Measurements from ENCODE around the gene ANGPTL2. TPM values are rescaled to one million over a fixed set of nuclear protein-coding genes. Genes with fewer than 3 reads are reported as not detected.
A peak's percentile ranks its signal among the peaks of the same experiment; 100 is the strongest.

Gene ANGPTL2
- total RNA-seq, 1 donor from 2014 or later, result 65.8 TPM

DNA sequence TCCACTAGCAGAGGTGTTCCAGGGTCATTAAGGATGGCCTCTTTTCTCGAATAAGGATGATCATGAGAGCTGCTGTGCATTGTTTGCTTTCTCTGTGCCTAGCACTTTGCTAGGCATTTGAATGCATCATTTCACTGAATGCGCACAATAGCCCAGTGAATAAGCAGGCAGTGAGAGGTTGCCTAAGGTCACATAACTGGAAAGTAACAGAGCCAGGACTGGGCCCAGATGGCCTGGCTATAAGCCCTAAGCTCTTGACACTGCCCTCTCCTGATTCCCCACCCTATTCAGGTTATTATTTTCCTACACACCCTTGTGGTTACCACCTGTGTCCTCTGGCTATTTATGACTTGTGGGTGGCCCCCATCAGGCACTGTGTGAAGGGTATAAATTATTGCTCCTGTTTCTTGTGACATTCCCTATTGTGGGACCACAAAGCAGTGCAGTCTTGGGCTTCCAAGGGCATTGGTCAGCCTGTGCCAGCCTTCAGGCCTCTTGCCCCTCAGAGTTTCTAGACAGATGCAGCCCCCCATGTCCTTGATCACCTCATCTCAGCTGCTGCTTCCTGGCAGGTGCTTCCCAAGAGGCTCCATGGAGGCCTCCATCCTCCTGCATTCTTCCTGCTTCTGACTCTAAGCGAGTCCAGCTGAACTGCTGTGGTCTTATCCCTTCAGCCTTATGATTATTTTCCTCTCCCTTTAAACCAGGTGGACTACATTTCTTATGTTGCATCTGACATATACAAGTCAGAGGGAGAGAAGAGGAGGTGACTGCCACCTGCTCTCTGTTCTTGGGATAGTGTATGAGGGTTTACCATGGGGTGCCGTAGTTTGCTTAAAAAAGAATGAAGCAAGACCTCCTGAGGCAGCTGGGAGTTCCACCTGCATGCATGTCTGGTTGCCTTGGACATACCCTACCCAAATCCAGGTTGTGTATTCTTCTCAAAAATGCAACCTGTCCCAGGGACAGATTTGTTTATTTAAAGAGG is 47.6 kb downstream of the ANGPTL2 start:
- peak in 1 of 2 donors; percentile 58 for DNase-seq (ENCODE audit: extremely low spot score in 2 of 2)
- intact Hi-C loops (cut with DNase I), result no loop called here
- Histone ChIP-seq H3K36me3 (no peaks in the 10 kb centered on the region), H3K27ac (no peak overlapping the region), H3K4me3 (no peak overlapping the region), H3K4me1 (peaks cover 23% of the 10 kb centered on the region), H3K27me3 (no peaks in the 10 kb centered on the region), H3K9me3 (no peaks in the 10 kb centered on the region)
- TF ChIP-seq POLR2A (IDR thresholded peaks at IDR 0.05), result no peak
- TF ChIP-seq, protein P1, sequence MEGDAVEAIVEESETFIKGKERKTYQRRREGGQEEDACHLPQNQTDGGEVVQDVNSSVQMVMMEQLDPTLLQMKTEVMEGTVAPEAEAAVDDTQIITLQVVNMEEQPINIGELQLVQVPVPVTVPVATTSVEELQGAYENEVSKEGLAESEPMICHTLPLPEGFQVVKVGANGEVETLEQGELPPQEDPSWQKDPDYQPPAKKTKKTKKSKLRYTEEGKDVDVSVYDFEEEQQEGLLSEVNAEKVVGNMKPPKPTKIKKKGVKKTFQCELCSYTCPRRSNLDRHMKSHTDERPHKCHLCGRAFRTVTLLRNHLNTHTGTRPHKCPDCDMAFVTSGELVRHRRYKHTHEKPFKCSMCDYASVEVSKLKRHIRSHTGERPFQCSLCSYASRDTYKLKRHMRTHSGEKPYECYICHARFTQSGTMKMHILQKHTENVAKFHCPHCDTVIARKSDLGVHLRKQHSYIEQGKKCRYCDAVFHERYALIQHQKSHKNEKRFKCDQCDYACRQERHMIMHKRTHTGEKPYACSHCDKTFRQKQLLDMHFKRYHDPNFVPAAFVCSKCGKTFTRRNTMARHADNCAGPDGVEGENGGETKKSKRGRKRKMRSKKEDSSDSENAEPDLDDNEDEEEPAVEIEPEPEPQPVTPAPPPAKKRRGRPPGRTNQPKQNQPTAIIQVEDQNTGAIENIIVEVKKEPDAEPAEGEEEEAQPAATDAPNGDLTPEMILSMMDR (IDR thresholded peaks at IDR 0.05), result no peak
- TF ChIP-seq POLR2AphosphoS5 (IDR thresholded peaks at IDR 0.05; ENCODE audit: insufficient read depth in 1 of 2, low read depth in 1 of 2), result no peak

- Histone ChIP-seq H3K4me3 (no peak overlapping the region), H3K4me1 (no peaks in the 10 kb centered on the region), H3K27ac (no peak overlapping the region), H3K27me3 (no peaks in the 10 kb centered on the region), H3K9me3 (no peaks in the 10 kb centered on the region), H3K36me3 (no peaks in the 10 kb centered on the region)
- intact Hi-C loops (cut with DNase I), result no loop called here
- DNase-seq (ENCODE audit: extremely low spot score in 2 of 2), result peak in 1 of 2 donors; percentile 58
- TF ChIP-seq POLR2AphosphoS5 (IDR thresholded peaks at IDR 0.05; ENCODE audit: insufficient read depth in 1 of 2, low read depth in 1 of 2) (peak in 1 of 2 donors; percentile 19), POLR2A (IDR thresholded peaks at IDR 0.05) (no peak)
Observed at GRCh38 chr9:127067603-127068220, 54.7 kb downstream of the ANGPTL2 start.

GRCh38 chr9:127066851-127067136 is 55.6 kb downstream of the ANGPTL2 start:
- DNase-seq (ENCODE audit: extremely low spot score in 2 of 2), result no peak
- no peaks in the 10 kb centered on the region for H3K36me3 ChIP-seq
- H3K4me3 ChIP-seq, result no peak overlapping the region
- H3K9me3 ChIP-seq, result no peaks in the 10 kb centered on the region
- no peaks in the 10 kb centered on the region for H3K27me3 ChIP-seq
- intact Hi-C loops (cut with DNase I), result no loop called here
- no peak for TF ChIP-seq POLR2AphosphoS5 (IDR thresholded peaks at IDR 0.05; ENCODE audit: insufficient read depth in 1 of 2, low read depth in 1 of 2)
- TF ChIP-seq, protein P1 (IDR thresholded peaks at IDR 0.05), result no peak
- no peak for TF ChIP-seq POLR2A (IDR thresholded peaks at IDR 0.05)
- no peak overlapping the region for H3K27ac ChIP-seq
- H3K4me1 ChIP-seq, result no peaks in the 10 kb centered on the region

DNA sequence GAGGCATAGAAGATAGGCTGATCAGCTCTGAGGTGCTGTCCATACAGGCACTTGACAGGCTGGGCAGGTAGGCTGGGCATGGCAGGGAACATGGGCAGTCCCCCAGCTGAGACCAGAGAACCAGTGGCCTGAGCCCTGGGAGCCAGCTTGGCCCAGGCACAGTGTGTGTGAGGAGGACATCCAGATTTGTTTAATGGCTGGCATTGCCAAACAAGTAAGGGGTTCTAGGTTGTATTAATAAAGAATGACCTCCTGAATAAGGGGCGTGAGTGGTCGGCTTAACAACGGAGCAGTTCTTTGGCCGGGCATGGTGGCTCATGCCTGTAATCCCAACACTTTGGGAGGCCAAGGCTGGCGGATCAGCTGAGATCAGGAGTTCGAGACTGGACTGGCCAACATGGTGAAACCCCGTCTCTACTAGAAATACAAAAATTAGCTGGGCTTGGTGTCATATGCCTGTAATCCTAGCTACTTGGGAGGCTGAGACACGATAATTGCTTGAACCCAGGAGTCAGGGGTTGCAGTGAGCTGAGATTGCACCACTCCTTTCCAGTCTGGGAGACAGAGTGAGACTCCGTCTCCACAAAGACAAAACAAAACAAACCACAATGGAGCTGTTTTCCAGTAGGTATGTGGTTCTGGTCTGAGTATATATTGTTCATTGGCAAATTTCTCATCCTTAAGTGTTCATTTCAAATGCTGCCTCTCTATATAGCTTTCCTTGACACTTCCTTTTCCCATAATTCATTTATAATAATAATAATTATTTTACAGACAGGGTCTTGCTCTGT is 56.2 kb downstream of the ANGPTL2 start:
- Histone ChIP-seq H3K4me1 (no peaks in the 10 kb centered on the region), H3K4me3 (no peak overlapping the region), H3K36me3 (no peaks in the 10 kb centered on the region), H3K9me3 (no peaks in the 10 kb centered on the region), H3K27ac (no peak overlapping the region), H3K27me3 (no peaks in the 10 kb centered on the region)
- DNase-seq (ENCODE audit: extremely low spot score in 2 of 2), result peak in 1 of 2 donors; percentile 70
- intact Hi-C loops (cut with DNase I), result no loop called here
- TF ChIP-seq POLR2AphosphoS5 (IDR thresholded peaks at IDR 0.05; ENCODE audit: insufficient read depth in 1 of 2, low read depth in 1 of 2) (no peak), POLR2A (IDR thresholded peaks at IDR 0.05) (no peak)
- TF ChIP-seq, protein P1 (IDR thresholded peaks at IDR 0.05), result no peak

GRCh38 chr9:127065592-127065991 is 56.8 kb downstream of the ANGPTL2 start:
- TF ChIP-seq, protein P1 (IDR thresholded peaks at IDR 0.05), result no peak
- TF ChIP-seq POLR2A (IDR thresholded peaks at IDR 0.05), result no peak
- TF ChIP-seq POLR2AphosphoS5 (IDR thresholded peaks at IDR 0.05; ENCODE audit: insufficient read depth in 1 of 2, low read depth in 1 of 2), result no peak
- H3K4me3 ChIP-seq, result no peak overlapping the region
- H3K36me3 ChIP-seq, result no peaks in the 10 kb centered on the region
- no peaks in the 10 kb centered on the region for H3K9me3 ChIP-seq
- intact Hi-C loops (cut with DNase I), result no loop called here
- no peak for DNase-seq (ENCODE audit: extremely low spot score in 2 of 2)
- H3K27me3 ChIP-seq, result no peaks in the 10 kb centered on the region
- H3K4me1 ChIP-seq, result no peaks in the 10 kb centered on the region
- H3K27ac ChIP-seq, result no peak overlapping the region

All from vagina (tissue), 2 donors.